ENCODE data around the gene COA4.

Gene COA4

GRCh38 chr11:73860202-73860601 is 16.4 kb downstream of the COA4 start:
- DNase-seq = no peak

DNA sequence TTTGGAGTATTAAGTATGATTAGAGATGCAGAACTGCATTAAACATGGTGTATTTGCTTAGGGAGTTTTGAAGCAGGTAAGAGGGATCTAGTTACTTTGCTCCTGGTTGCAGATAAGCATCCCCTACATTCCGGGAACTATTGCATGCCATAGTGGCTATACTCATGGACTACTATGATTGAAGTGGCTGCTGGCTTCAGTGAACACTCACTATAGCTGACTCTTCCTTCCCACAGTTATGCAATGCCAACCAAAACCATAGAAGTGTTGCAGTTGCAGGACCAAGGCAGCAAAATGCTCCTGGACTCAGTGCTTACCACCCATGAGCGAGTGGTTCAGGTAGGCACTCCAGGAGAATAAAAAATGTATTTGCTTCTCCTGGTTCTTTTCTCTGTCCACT is 17.0 kb downstream of the COA4 start:
- DNase-seq = no peak

DNA sequence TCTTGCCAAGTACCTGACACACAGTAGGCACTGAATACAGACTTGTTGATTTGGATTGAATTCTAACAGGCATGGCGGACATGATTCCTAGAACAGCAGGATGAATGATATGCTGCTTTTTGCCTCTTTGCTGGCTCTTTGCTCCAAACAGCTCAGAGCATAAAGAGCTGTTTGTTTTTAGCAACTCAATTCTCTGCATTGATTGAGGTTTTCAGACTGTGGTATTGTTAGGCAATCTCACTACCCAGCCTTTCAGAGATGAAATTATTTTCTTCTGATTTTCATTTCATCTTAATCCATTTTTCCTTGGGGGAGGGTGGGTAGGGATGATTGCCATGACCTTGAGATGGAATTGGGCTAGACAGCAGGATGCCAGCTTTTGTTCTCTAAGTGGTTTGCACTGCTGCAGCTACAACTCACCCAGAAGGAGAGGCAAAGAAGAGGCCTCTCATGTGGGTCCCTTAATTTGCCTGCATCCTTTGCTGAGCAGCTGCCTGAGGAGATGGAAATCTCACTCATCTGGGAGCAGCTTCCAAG is 20.5 kb downstream of the COA4 start:
- DNase-seq = no peak

DNA sequence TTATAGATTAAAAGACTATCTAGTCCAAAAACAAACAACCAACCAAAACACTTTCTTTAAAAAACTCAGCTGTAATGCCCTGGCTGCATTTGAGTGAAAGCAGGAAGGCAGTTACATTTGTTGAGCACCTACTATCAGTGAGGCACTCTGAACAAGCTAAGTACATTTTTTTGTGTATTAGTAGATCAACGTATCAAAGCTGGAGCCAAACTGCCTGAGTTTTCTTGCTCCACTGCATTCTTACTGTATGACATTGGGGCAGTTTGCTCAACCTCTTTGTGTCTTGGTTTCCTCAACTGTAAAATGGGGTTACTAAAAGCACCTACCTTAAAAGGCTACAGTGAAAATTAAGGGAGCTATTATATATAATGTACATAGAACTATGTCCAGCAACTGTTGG is 22.0 kb downstream of the COA4 start:
- no peak for DNase-seq

- no peak for DNase-seq
Measured at GRCh38 chr11:73852049-73852448, 24.6 kb downstream of the COA4 start.

DNA sequence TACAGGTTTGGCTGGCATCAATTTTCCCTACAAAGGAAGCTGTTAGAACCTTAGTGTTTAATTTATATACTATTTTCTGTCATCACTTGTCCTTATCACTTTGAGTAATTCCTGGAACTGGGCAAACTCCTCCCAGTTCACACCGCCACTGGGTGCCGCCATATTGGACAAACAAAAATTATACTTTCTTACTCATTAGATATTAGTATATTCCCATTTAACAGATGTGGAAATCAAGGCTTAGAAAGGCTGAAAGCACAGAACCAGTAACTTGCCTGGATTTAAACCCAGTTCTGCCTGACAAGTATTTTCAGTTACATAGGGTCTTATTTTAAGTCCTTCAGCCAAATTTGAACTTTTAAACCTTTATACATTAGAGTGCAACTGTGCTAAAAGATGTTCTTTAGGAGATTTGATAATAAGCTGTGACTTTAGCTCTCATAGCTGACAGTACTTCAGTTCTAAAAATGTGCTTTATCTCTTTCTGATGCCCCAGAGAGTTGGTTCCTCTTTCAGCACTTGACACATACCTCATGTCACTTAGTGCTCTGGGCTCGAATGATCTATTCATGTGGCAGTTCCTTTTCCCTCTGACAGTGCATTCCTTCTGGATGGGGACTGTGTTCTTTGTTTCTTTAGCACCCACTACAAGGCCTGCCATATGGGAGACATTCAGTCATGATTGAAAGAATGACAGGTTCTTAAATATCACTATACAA is 25.4 kb downstream of the COA4 start:
- DNase-seq = no peak

DNA sequence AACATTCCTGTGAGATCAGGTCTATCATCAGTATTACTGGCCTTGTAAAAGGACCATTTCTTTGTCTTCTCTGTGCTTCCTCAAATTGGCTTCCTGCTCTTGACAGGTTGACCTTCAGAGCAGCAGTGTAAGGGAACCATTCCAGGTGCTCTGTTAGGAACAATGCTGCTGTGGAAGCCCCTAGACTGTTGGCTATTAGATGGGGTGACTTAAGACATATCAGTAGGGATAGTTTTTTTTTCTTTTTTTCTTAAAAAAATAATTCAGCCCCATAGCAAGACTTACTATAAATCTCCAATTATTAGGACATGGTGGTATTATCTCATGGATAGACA is 37.6 kb downstream of the COA4 start:
- DNase-seq = no peak

GRCh38 chr11:73838443-73839122 is 38.1 kb downstream of the COA4 start:
- DNase-seq = no peak

DNA sequence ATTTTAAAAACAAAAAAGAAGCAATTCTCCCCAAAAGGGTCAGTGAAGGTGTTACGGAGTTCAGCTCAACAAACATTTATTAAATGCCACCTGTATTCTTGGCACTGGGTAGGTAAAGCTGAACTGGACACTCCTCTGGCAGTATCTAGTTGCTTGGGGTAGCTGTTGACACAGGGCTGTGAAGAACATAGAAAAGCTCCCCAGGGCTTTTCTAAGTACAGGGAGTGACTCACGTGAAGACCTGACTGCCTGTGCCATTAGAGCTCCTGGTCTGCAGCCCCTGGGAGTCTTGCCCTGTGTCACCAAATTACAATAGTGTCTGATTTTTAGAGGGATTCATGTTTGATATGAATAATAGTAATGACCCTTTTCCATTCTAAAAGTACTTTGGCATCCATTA is 43.6 kb downstream of the COA4 start:
- no peak for DNase-seq

GRCh38 chr11:73830261-73830660 is 46.4 kb downstream of the COA4 start:
- no peak for DNase-seq

Data from amniotic stem cell (primary cell).